ENCODE measurements around the gene COL20A1.

COL20A1 gene

GRCh38 chr20:63277466-63278272 lies 15.3 kb upstream of the COL20A1 start:
- DNase-seq (ENCODE audit: low read depth): no peak

- no peak for DNase-seq (ENCODE audit: low read depth)
Measured at GRCh38 chr20:63278661-63279060, 14.3 kb upstream of the COL20A1 start.

GRCh38 chr20:63279931-63280330 lies 13.1 kb upstream of the COL20A1 start:
- no peak for DNase-seq (ENCODE audit: low read depth)

- DNase-seq (ENCODE audit: low read depth): no peak
Measured at GRCh38 chr20:63280371-63280770, 12.6 kb upstream of the COL20A1 start.

GRCh38 chr20:63280929-63281545 lies 11.9 kb upstream of the COL20A1 start:
- no peak for DNase-seq (ENCODE audit: low read depth)

GRCh38 chr20:63281742-63282665 lies 11.0 kb upstream of the COL20A1 start:
- DNase-seq (ENCODE audit: low read depth): no peak

- DNase-seq (ENCODE audit: low read depth): no peak
Measured at GRCh38 chr20:63282946-63283345, 10.0 kb upstream of the COL20A1 start.

GRCh38 chr20:63283397-63284082 lies 9.4 kb upstream of the COL20A1 start:
- no peak for DNase-seq (ENCODE audit: low read depth)

- DNase-seq (ENCODE audit: low read depth): no peak
Measured at GRCh38 chr20:63284083-63284440, 8.9 kb upstream of the COL20A1 start.

- no peak for DNase-seq (ENCODE audit: low read depth)
Measured at GRCh38 chr20:63284544-63284949, 8.4 kb upstream of the COL20A1 start.

GRCh38 chr20:63284981-63285524 lies 7.9 kb upstream of the COL20A1 start:
- DNase-seq (ENCODE audit: low read depth): no peak

- DNase-seq (ENCODE audit: low read depth): no peak
Measured at GRCh38 chr20:63285636-63286615, 7.1 kb upstream of the COL20A1 start.

GRCh38 chr20:63286781-63287696 lies 5.9 kb upstream of the COL20A1 start:
- no peak for DNase-seq (ENCODE audit: low read depth)

- DNase-seq (ENCODE audit: low read depth): no peak
Measured at GRCh38 chr20:63287697-63288580, 5.0 kb upstream of the COL20A1 start.

- no peak for DNase-seq (ENCODE audit: low read depth)
Measured at GRCh38 chr20:63288581-63289251, 4.3 kb upstream of the COL20A1 start.

GRCh38 chr20:63289311-63290135 lies 3.5 kb upstream of the COL20A1 start:
- no peak for DNase-seq (ENCODE audit: low read depth)

GRCh38 chr20:63290136-63290676 lies 2.8 kb upstream of the COL20A1 start:
- no peak for DNase-seq (ENCODE audit: low read depth)

All from HS-27A (cell line).